IMR-90 (cell line): ENCODE data around the gene ITPK1. TPM values are rescaled to one million over a fixed set of nuclear protein-coding genes. Genes with fewer than 3 reads are reported as not detected.

ENCODE experiments used
- ATAC-seq: fragments of 200-7000 bp; cut with Tn5 transposase; 2 replicates; pipeline ENCODE4 v1.9.1; 2020; ENCODE audit warnings: low read depth, mild to moderate bottlenecking, moderate library complexity
- BruUV-seq: library from RNA; stranded (reverse); fragments of 400-500 nt; replicated peaks from 2 replicates; lab custom pipeline; 2021; lab: Mats Ljungman, UMichigan
- CTCF ChIA-PET: fragments of 300-600 bp; formaldehyde crosslinking; extraction: SDS; loops from one replicate; lab custom pipeline; 2021; ENCODE audit warnings: antibody characterized with exemption; lab: Yijun Ruan, JAX
- POLR2A ChIA-PET: fragments of 300-600 bp; sonication (Branson Sonifier 250); formaldehyde crosslinking; loops from one replicate; lab custom pipeline; 2022; ENCODE audit warnings: antibody characterized with exemption; ENCODE audit not compliant: unreplicated experiment; lab: Charles Lee
- DNase-seq: peaks from one replicate; pipeline ENCODE4 v3.0.0; 2013
- H2AFZ ChIP-seq: replicated peaks from 2 replicates; pipeline ENCODE3; 2013; ENCODE audit warnings: low read length, mild to moderate bottlenecking; ENCODE audit not compliant: poor library complexity
- H2AK5ac ChIP-seq: 2 replicates; pipeline ENCODE4 v1.6.1; 2013; ENCODE audit warnings: low read depth, low read length, inconsistent platforms
- H2AK9ac ChIP-seq: replicated peaks from 2 replicates; pipeline ENCODE3; 2013; ENCODE audit warnings: mild to moderate bottlenecking, low read depth, low read length, moderate library complexity; ENCODE audit not compliant: poor library complexity
- H2BK120ac ChIP-seq: 2 replicates; pipeline ENCODE4 v1.6.1; 2013; ENCODE audit warnings: low read depth, low read length, inconsistent platforms
- H2BK15ac ChIP-seq: 3 replicates; pipeline ENCODE4 v1.6.1; 2013; ENCODE audit warnings: low read depth, low read length, inconsistent platforms
- H2BK20ac ChIP-seq: 2 replicates; pipeline ENCODE4 v1.6.1; 2013; ENCODE audit warnings: low read depth, mild to moderate bottlenecking, inconsistent platforms, low read length, moderate library complexity
- H2BK5ac ChIP-seq: 2 replicates; pipeline ENCODE4 v1.6.1; 2013; ENCODE audit warnings: mild to moderate bottlenecking, low read depth, low read length, inconsistent platforms; ENCODE audit not compliant: poor library complexity, severe bottlenecking
- H3K14ac ChIP-seq: replicated peaks from 2 replicates; pipeline ENCODE4 v1.6.1; 2013; ENCODE audit warnings: low read depth, low read length, inconsistent platforms
- H3K18ac ChIP-seq: 2 replicates; pipeline ENCODE4 v1.6.1; 2013; ENCODE audit warnings: low read depth, low read length, control low read depth
- H3K23ac ChIP-seq: 2 replicates; pipeline ENCODE4 v1.6.1; 2013; ENCODE audit warnings: low read depth, low read length, inconsistent platforms
- H3K27ac ChIP-seq: 2 replicates; pipeline ENCODE4 v1.5.1; 2013; ENCODE audit warnings: mild to moderate bottlenecking, control low read depth, low read length; ENCODE audit not compliant: insufficient read depth
- H3K27me3 ChIP-seq: 2 replicates; pipeline ENCODE4 v1.6.1; 2013; ENCODE audit warnings: low read length; ENCODE audit not compliant: control insufficient read depth, insufficient read depth
- H3K36me3 ChIP-seq: 2 replicates; pipeline ENCODE4 v1.6.1; 2013; ENCODE audit warnings: low read length, mixed read lengths; ENCODE audit not compliant: control insufficient read depth, insufficient read depth
- H3K4ac ChIP-seq: 2 replicates; pipeline ENCODE4 v1.6.1; 2013; ENCODE audit warnings: low read depth, low read length, inconsistent platforms
- H3K4me1 ChIP-seq: 2 replicates; pipeline ENCODE4 v1.6.1; 2013; ENCODE audit warnings: low read length, mixed read lengths; ENCODE audit not compliant: control insufficient read depth, insufficient read depth
- H3K4me2 ChIP-seq: 2 replicates; pipeline ENCODE4 v1.6.1; 2013; ENCODE audit warnings: low read depth, mild to moderate bottlenecking, control low read depth, low read length, moderate library complexity
- H3K4me3 ChIP-seq: 2 replicates; pipeline ENCODE4 v1.5.1; 2013; ENCODE audit warnings: low read depth, mild to moderate bottlenecking, control low read depth, low read length, moderate library complexity; ENCODE audit not compliant: insufficient read depth
- H3K56ac ChIP-seq: 2 replicates; pipeline ENCODE4 v1.6.1; 2013; ENCODE audit warnings: low read length, inconsistent platforms; ENCODE audit not compliant: insufficient read depth; ENCODE audit errors: extremely low read depth
- H3K79me1 ChIP-seq, 2 experiments: 2 replicates each; pipeline ENCODE4 v1.6.1; 2013; ENCODE audit warnings: low read length in 2 of 2, inconsistent platforms in 1 of 2, low read depth in 1 of 2
- H3K9ac ChIP-seq: 2 replicates; pipeline ENCODE4 v1.6.1; 2013; ENCODE audit warnings: low read depth, low read length, control low read depth
- H3K9me1 ChIP-seq: 2 replicates; pipeline ENCODE4 v1.6.1; 2013; ENCODE audit warnings: low read length, inconsistent platforms; ENCODE audit not compliant: insufficient read depth
- H3K9me3 ChIP-seq: 2 replicates; pipeline ENCODE4 v1.6.1; 2013; ENCODE audit warnings: low read length; ENCODE audit not compliant: control insufficient read depth, insufficient read depth
- H4K20me1 ChIP-seq: 2 replicates; pipeline ENCODE4 v1.6.1; 2013; ENCODE audit warnings: low read length, inconsistent platforms; ENCODE audit not compliant: insufficient read depth
- H4K5ac ChIP-seq: 2 replicates; pipeline ENCODE4 v1.6.1; 2013; ENCODE audit warnings: mild to moderate bottlenecking, low read depth, low read length, control low read depth
- H4K8ac ChIP-seq, 2 experiments: 2 replicates each; pipeline ENCODE4 v1.6.1; 2013; ENCODE audit warnings: low read depth in 2 of 2, low read length in 2 of 2, control low read depth in 1 of 2, inconsistent platforms in 1 of 2
- H4K91ac ChIP-seq: 2 replicates; pipeline ENCODE4 v1.6.1; 2013; ENCODE audit warnings: low read depth, low read length, inconsistent platforms; ENCODE audit not compliant: insufficient read depth
- CEBPB ChIP-seq: IDR thresholded peaks from 2 replicates; pipeline ENCODE4 v1.6.1; 2012; ENCODE audit warnings: low read depth, low read length, improper control_type of control experiment
- CHD1 ChIP-seq: IDR thresholded peaks from 2 replicates; pipeline ENCODE4 v1.6.1; 2012; ENCODE audit warnings: low read depth, low read length, improper control_type of control experiment
- CTCF ChIP-seq: conservative IDR thresholded peaks from 2 replicates; pipeline ENCODE4 v1.5.1; 2012; ENCODE audit warnings: mild to moderate bottlenecking, low read depth, low read length, improper control_type of control experiment
- FOS ChIP-seq: fragments of 150-350 bp; IDR thresholded peaks from 2 replicates; pipeline ENCODE4 v1.6.1; 2016; ENCODE audit warnings: low read depth, low read length
- MAFK ChIP-seq: IDR thresholded peaks from 2 replicates; pipeline ENCODE4 v1.6.1; 2012; ENCODE audit warnings: low read depth, low read length, improper control_type of control experiment
- MAZ ChIP-seq: IDR thresholded peaks from 2 replicates; pipeline ENCODE4 v1.6.1; 2012; ENCODE audit warnings: low read depth, mild to moderate bottlenecking, low read length, improper control_type of control experiment, moderate library complexity, borderline replicate concordance
- MXI1 ChIP-seq: IDR thresholded peaks from 2 replicates; pipeline ENCODE4 v1.6.1; 2012; ENCODE audit warnings: low read depth, mild to moderate bottlenecking, low read length, moderate library complexity, borderline replicate concordance
- NFE2L2 ChIP-seq: fragments of 150-350 bp; IDR thresholded peaks from 2 replicates; pipeline ENCODE4 v1.6.1; 2016; ENCODE audit warnings: low read depth, mild to moderate bottlenecking, low read length
- POLR2A ChIP-seq: IDR thresholded peaks from 2 replicates; pipeline ENCODE4 v1.6.1; 2012; ENCODE audit warnings: mild to moderate bottlenecking, low read depth, low read length
- RAD21 ChIP-seq: IDR thresholded peaks from 2 replicates; pipeline ENCODE4 v1.6.1; 2012; ENCODE audit warnings: low read length, improper control_type of control experiment
- RCOR1 ChIP-seq: IDR thresholded peaks from 2 replicates; pipeline ENCODE4 v1.6.1; 2012; ENCODE audit warnings: mild to moderate bottlenecking, low read length, improper control_type of control experiment; ENCODE audit not compliant: insufficient replicate concordance
- RFX5 ChIP-seq: IDR thresholded peaks from 2 replicates; pipeline ENCODE4 v1.8.0; 2012; ENCODE audit warnings: low read depth, mild to moderate bottlenecking, low read length, moderate library complexity
- SMC3 ChIP-seq: fragments of 150-350 bp; IDR thresholded peaks from 2 replicates; pipeline ENCODE4 v1.6.1; 2016; ENCODE audit warnings: low read depth, mild to moderate bottlenecking, antibody characterized with exemption, low read length, moderate library complexity
- USF2 ChIP-seq: fragments of 150-350 bp; IDR thresholded peaks from 2 replicates; pipeline ENCODE4 v1.6.1; 2017; ENCODE audit warnings: mild to moderate bottlenecking, antibody characterized with exemption, low read length, low read depth
- WGBS, 2 experiments: methylation state at CpG; one replicate each; pipeline versions ENCODE4 v1.1.5 to v1.1.7; 2013; ENCODE audit warnings: missing lambda C conversion rate in 2 of 2; ENCODE audit not compliant: insufficient read length in 1 of 2; ENCODE audit errors: extremely low coverage in 2 of 2; 5-methylcytosine and 5-hydroxymethylcytosine counted together
- dilution Hi-C: fragments of 300-500 bp; cut with HindIII; formaldehyde crosslinking; loops from one replicate; pipeline ENCODE4 v1.14.3; 2018; ENCODE audit warnings: low sequenced_read_pairs; ENCODE audit not compliant: unreplicated experiment
- in situ Hi-C: fragments of 300-500 bp; cut with MboI; formaldehyde crosslinking; loops from 3 replicates; pipeline ENCODE4 v1.14.3; 2019; ENCODE audit warnings: low sequenced_read_pairs, inconsistent platforms, mixed read lengths
- intact Hi-C: fragments of 100-400 bp; cut with micrococcal nuclease; formaldehyde crosslinking; loops from 2 replicates; pipeline ENCODE4 v1.10.0; 2022
- polyA plus RNA-seq, 3 experiments: library from polyadenylated mRNA; depleted of rRNA; stranded (reverse); fragments of >200 nt; gene quantifications; 2 replicates each; pipeline ENCODE4 v1.2.3, GENCODE V29; 2012; ENCODE audit warnings: low replicate concordance in 1 of 3
- total RNA-seq: library from RNA; depleted of rRNA; stranded (reverse); fragments of >200 nt; gene quantifications from 2 replicates; pipeline ENCODE4 v1.2.3, GENCODE V29; 2012
- TF ChIP-seq, protein P1 (sequence below): fragments of 150-350 bp; IDR thresholded peaks from 2 replicates; pipeline ENCODE4 v1.6.1; 2016; ENCODE audit warnings: low read depth, mild to moderate bottlenecking, low read length, moderate library complexity, borderline replicate concordance

Gene ITPK1
- total and polyA plus RNA-seq, 2 of the 4 experiments (the other 2 are of a cell fraction) = 21.7 to 26.9 TPM

GRCh38 chr14:93103392-93104080 is 12.2 kb downstream of the ITPK1 start:
- Histone ChIP-seq H4K91ac (no peak overlapping the region), H4K8ac (no peak overlapping the region), H3K9me1 (no peaks in the 10 kb centered on the region; the same call in 1 of the 2 replicates), H3K4ac (no peak overlapping the region), H2BK15ac (no peak overlapping the region), H3K4me3 (no peak overlapping the region), H3K27ac (no peak overlapping the region), H4K5ac (no peak overlapping the region), H2AK5ac (no peak overlapping the region), H3K18ac (no peak overlapping the region), H3K4me1 (peaks cover 6% of the 10 kb centered on the region), H2BK5ac (no peak overlapping the region), H2BK120ac (no peak overlapping the region), H4K20me1 (peaks cover 13% of the 10 kb centered on the region), H3K14ac (no peak overlapping the region; the same call in 1 of the 2 replicates), H3K79me1 (peaks cover 0 to 12% of the 10 kb centered on the region in 2 experiments; a peak in 1 of 4 replicates), H3K9me3 (no peaks in the 10 kb centered on the region), H2AFZ (peak overlapping the region; percentile 71), H3K27me3 (no peaks in the 10 kb centered on the region), H2BK20ac (no peak overlapping the region), H2AK9ac (peak overlapping the region; percentile 63), H3K23ac (no peak overlapping the region), H3K36me3 (no peaks in the 10 kb centered on the region), H3K9ac (no peak overlapping the region), H3K56ac (no peak overlapping the region), H3K4me2 (no peak overlapping the region)
- 100% methylated on average over 1 of the region's 9 CpGs; no CpG with 5 or more reads in 1 of the 2 experiments for WGBS, 2 experiments
- BruUV-seq = no TSS peak
- ATAC-seq = peak; percentile 31; the same call in 1 of the 2 replicates
- POLR2A ChIA-PET = no interaction called here
- no peak for DNase-seq
- dilution Hi-C loops = no loop called here
- CTCF ChIA-PET = interaction anchor here (2.3 kb wide), 1 partner anchor 11 kb away, joined by 10 read pairs; no protein-coding TSS in a partner anchor
- intact Hi-C loops = no loop called here
- in situ Hi-C loops = no loop called here
- TF ChIP-seq USF2 = no peak
- TF ChIP-seq CHD1 = no peak
- TF ChIP-seq POLR2A = no peak
- no peak for TF ChIP-seq MXI1
- TF ChIP-seq RCOR1 = no peak
- no peak for TF ChIP-seq SMC3
- no peak for TF ChIP-seq NFE2L2
- TF ChIP-seq MAZ = no peak
- TF ChIP-seq FOS = no peak
- TF ChIP-seq, protein P1, sequence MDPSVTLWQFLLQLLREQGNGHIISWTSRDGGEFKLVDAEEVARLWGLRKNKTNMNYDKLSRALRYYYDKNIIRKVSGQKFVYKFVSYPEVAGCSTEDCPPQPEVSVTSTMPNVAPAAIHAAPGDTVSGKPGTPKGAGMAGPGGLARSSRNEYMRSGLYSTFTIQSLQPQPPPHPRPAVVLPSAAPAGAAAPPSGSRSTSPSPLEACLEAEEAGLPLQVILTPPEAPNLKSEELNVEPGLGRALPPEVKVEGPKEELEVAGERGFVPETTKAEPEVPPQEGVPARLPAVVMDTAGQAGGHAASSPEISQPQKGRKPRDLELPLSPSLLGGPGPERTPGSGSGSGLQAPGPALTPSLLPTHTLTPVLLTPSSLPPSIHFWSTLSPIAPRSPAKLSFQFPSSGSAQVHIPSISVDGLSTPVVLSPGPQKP = no peak
- TF ChIP-seq MAFK = no peak
- TF ChIP-seq RAD21 = no peak
- no peak for TF ChIP-seq CTCF
- no peak for TF ChIP-seq CEBPB
- no peak for TF ChIP-seq RFX5
